Stimulated activated naive CD8-positive, alpha-beta T cell treated with anti-CD3 and anti-CD28 coated beads, Interleukin-15, Interleukin-2, amounts not matched to agents 100 ng/mL and 50 ng/mL, for 24 hours (primary cell): ENCODE data around the gene POU2F3.
"Not testable (repeated sequence)": the region's sequence is repeated elsewhere in the genome, so short reads cannot be mapped to it uniquely, and the experiment has no call there.

Source experiments
- H3K27ac Mint-ChIP-seq: one replicate; pipeline ENCODE4 v1.8.0; 2021; ENCODE audit warnings: mild to moderate bottlenecking, mixed read lengths
- H3K27me3 Mint-ChIP-seq: one replicate; pipeline ENCODE4 v1.8.0; 2021; ENCODE audit warnings: mixed read lengths
- H3K36me3 Mint-ChIP-seq: one replicate; pipeline ENCODE4 v1.8.0; 2021; ENCODE audit warnings: low read depth, mixed read lengths
- H3K4me1 Mint-ChIP-seq: one replicate; pipeline ENCODE4 v1.8.0; 2021; ENCODE audit warnings: low read depth, mixed read lengths
- H3K4me3 Mint-ChIP-seq: one replicate; pipeline ENCODE4 v1.8.0; 2021; ENCODE audit warnings: mild to moderate bottlenecking, mixed read lengths
- H3K9me3 Mint-ChIP-seq: one replicate; pipeline ENCODE4 v1.8.0; 2021; ENCODE audit warnings: mixed read lengths

The POU2F3 gene

GRCh38 chr11:120268686-120269085 is 28.7 kb downstream of the POU2F3 start:
- Mint-ChIP-seq H3K36me3 (no peaks in the 10 kb centered on the region), H3K4me1 (no peaks in the 10 kb centered on the region), H3K27me3 (peaks cover 55% of the 10 kb centered on the region), H3K9me3 (no peaks in the 10 kb centered on the region), H3K27ac (no peak overlapping the region), H3K4me3 (no peak overlapping the region)

DNA sequence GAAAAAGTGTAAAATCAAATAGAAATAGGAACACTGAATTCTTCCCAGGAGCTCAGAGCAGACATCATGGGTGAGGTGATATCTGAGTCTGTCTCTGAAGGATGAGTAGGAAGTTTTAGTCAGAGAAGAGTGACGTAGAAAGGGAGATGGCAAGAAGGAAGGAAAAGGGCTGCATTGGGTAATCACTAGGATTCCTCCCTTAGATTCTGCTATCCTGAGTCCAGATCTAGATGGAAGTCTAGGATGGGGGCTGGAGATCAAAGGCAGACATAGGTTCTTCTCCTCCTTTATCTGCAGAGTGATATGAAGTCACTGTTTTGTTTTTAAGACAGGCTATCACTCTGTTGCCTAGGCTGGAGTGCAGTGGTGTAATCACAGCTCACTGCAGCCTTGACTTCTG is 30.4 kb downstream of the POU2F3 start:
- H3K27ac Mint-ChIP-seq, result no peak overlapping the region
- H3K9me3 Mint-ChIP-seq, result no peaks in the 10 kb centered on the region
- H3K4me3 Mint-ChIP-seq, result no peak overlapping the region
- no peaks in the 10 kb centered on the region for H3K4me1 Mint-ChIP-seq
- peaks cover 57% of the 10 kb centered on the region for H3K27me3 Mint-ChIP-seq
- H3K36me3 Mint-ChIP-seq, result no peaks in the 10 kb centered on the region

GRCh38 chr11:120271672-120272071 is 31.7 kb downstream of the POU2F3 start:
- H3K36me3 Mint-ChIP-seq, result no peaks in the 10 kb centered on the region
- no peak overlapping the region for H3K4me3 Mint-ChIP-seq
- peaks cover 44% of the 10 kb centered on the region for H3K27me3 Mint-ChIP-seq
- H3K4me1 Mint-ChIP-seq, result no peaks in the 10 kb centered on the region
- no peaks in the 10 kb centered on the region for H3K9me3 Mint-ChIP-seq
- no peak overlapping the region for H3K27ac Mint-ChIP-seq

DNA sequence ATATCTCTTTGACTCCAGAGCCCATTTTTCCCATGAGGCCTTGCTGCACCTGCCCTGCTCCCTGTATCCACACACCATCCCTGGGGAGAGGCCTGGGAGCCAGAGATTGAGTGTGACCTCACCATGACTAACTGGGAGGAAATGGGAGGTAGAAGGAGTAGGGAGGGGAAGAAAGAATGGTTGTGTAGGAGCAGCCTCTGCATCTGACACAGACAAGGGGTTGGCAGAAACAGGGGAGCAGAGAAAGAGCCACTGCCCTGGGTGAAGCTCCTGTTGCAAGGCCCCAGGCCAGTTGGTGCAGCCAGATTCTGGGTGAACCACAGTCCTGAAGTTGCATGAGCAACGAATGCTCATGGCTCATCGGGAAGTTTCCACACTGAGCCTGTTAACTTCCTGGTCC is 32.4 kb downstream of the POU2F3 start:
- H3K4me1 Mint-ChIP-seq, result no peaks in the 10 kb centered on the region
- no peak overlapping the region for H3K4me3 Mint-ChIP-seq
- no peak overlapping the region for H3K27ac Mint-ChIP-seq
- peaks cover 38% of the 10 kb centered on the region for H3K27me3 Mint-ChIP-seq
- no peaks in the 10 kb centered on the region for H3K9me3 Mint-ChIP-seq
- H3K36me3 Mint-ChIP-seq, result no peaks in the 10 kb centered on the region

DNA sequence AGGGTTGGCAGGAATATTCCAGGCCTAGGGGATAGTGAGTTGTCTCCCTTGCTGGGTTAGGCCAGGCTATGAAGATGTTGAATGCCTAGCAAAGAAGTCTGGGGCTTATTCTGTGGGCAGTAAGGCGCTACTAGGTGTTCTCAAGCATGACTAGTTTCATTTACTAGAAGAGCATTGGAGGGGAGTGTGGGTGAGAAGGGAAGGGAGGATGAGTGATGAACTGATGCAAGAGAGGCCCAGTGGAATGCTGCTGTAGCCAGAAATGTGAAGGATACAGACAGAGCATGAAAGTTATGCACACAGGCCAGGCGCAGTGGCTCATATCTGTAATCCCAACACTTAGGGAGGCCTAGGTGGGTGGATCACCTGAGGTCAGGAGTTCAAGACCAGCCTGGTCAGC is 33.5 kb downstream of the POU2F3 start:
- Mint-ChIP-seq H3K36me3 (no peaks in the 10 kb centered on the region), H3K27ac (no peak overlapping the region), H3K4me1 (no peaks in the 10 kb centered on the region), H3K27me3 (peaks cover 39% of the 10 kb centered on the region), H3K4me3 (no peak overlapping the region), H3K9me3 (no peaks in the 10 kb centered on the region)

- H3K27me3 Mint-ChIP-seq, result peaks cover 38% of the 10 kb centered on the region
- H3K27ac Mint-ChIP-seq, result not testable (repeated sequence)
Observed at GRCh38 chr11:120273956-120274355, 34.0 kb downstream of the POU2F3 start.

DNA sequence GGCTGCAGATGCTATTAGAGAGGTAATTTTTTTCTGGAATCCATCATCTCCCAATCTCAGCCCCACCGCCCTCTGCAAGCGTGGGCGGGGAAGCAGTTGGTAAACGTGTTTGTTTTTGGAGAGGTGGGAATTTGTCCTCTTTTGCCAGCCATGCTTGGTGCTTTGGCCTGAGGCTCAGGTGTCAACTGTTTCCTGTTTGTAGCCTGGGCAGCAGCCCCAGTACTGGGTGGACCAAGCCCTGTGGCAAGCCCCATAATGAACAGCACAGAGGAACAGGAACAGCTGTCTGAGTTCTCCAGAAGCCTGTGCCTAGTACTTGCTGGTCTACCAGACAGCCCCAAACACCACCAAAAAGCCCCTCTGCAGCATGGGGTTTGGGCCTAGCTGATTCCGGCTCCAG is 39.6 kb downstream of the POU2F3 start:
- Mint-ChIP-seq H3K4me3 (no peak overlapping the region), H3K27ac (no peak overlapping the region), H3K27me3 (peaks cover 12% of the 10 kb centered on the region), H3K4me1 (no peaks in the 10 kb centered on the region), H3K36me3 (no peaks in the 10 kb centered on the region), H3K9me3 (no peaks in the 10 kb centered on the region)

More at GRCh38 chr11:120273956-120274355, 34.0 kb downstream of the POU2F3 start:
- not testable (repeated sequence) for H3K36me3 Mint-ChIP-seq, H3K9me3 Mint-ChIP-seq, H3K4me3 Mint-ChIP-seq, H3K4me1 Mint-ChIP-seq

DNA sequence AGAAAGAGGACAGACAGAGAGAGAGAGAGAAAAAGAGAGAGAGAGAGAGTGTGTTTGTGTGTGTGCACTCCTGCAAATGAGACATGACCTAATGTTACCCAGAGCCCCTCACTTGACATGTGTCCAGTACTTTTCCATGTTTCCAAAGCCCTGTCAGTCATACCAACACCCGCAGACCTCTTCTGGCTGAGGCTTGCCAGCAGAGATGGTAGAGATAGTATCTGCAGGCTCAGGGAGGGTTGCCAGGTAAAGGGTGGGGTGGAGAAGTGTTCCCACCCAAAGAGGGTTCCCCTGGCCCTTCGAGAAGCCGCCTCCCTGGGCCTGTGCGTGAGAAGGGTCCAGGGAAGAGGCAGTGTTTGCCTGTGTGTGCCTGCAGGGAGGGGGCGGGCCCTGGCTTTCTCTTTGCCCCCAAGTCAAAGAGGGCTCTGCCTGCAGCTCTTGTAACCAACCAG is 40.7 kb downstream of the POU2F3 start:
- Mint-ChIP-seq H3K27me3 (peaks cover 5% of the 10 kb centered on the region), H3K36me3 (no peaks in the 10 kb centered on the region), H3K9me3 (no peaks in the 10 kb centered on the region), H3K4me3 (no peak overlapping the region), H3K4me1 (no peaks in the 10 kb centered on the region), H3K27ac (no peak overlapping the region)

- Mint-ChIP-seq H3K27me3 (peaks cover 5% of the 10 kb centered on the region), H3K36me3 (no peaks in the 10 kb centered on the region), H3K27ac (no peak overlapping the region), H3K9me3 (no peaks in the 10 kb centered on the region), H3K4me3 (no peak overlapping the region), H3K4me1 (no peaks in the 10 kb centered on the region)
Observed at GRCh38 chr11:120281143-120281795, 41.3 kb downstream of the POU2F3 start.

DNA sequence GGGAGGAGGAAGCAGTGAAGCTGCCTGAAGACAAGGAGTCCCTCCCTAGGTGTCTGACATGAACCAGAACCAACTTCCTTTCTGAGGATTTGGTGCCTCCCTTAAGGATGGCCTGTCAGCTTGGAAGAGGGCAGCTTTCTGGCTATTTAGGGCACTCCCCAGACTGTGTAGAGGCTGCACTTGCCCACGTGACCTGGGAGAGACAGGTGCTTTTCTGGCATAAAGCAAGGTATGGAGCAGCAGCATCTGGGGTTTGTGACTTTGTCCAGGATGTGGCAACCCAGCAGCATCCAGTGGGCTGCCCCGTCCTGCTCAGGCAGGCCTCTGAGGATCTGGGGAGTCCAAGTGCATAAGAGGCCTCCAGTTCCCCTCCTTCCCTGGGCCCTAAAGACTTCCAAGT is 43.2 kb downstream of the POU2F3 start:
- Mint-ChIP-seq H3K27ac (no peak overlapping the region), H3K4me3 (no peak overlapping the region), H3K4me1 (no peaks in the 10 kb centered on the region)

GRCh38 chr11:120284272-120284671 is 44.3 kb downstream of the POU2F3 start:
- Mint-ChIP-seq H3K4me1 (no peaks in the 10 kb centered on the region), H3K27ac (no peak overlapping the region), H3K9me3 (no peaks in the 10 kb centered on the region), H3K27me3 (peaks cover 18% of the 10 kb centered on the region), H3K4me3 (no peak overlapping the region), H3K36me3 (no peaks in the 10 kb centered on the region)

More for the DNA sequence above, 43.2 kb downstream of the POU2F3 start:
- Mint-ChIP-seq H3K36me3 (no peaks in the 10 kb centered on the region), H3K9me3 (no peaks in the 10 kb centered on the region), H3K27me3 (peaks cover 12% of the 10 kb centered on the region)

DNA sequence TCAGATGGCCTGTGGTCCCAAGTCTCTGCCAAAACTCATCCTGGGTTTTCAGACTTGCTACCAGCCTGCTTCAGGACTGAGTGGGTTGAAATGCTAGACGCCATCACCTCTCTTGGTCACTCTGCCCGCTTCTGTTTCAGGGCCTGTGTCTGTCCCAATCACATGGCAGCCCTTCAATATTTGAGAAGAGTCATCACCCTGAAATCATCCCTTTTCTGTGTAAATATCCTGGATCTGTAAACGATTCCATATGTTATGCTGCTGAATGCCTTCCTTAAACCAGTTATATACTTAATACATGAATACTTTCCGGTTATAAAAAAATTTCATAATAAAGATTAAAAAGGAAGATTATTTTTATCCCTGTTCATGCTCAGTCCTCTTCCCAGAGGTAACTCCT is 45.3 kb downstream of the POU2F3 start:
- Mint-ChIP-seq H3K9me3 (no peaks in the 10 kb centered on the region), H3K4me1 (no peaks in the 10 kb centered on the region), H3K36me3 (no peaks in the 10 kb centered on the region), H3K27ac (no peak overlapping the region), H3K27me3 (peaks cover 25% of the 10 kb centered on the region), H3K4me3 (no peak overlapping the region)

- Mint-ChIP-seq H3K4me3 (no peak overlapping the region), H3K9me3 (no peaks in the 10 kb centered on the region), H3K27me3 (peaks cover 40% of the 10 kb centered on the region), H3K4me1 (no peaks in the 10 kb centered on the region), H3K27ac (no peak overlapping the region), H3K36me3 (no peaks in the 10 kb centered on the region)
Observed at GRCh38 chr11:120288021-120288420, 48.1 kb downstream of the POU2F3 start.

GRCh38 chr11:120289426-120289825 is 49.5 kb downstream of the POU2F3 start:
- Mint-ChIP-seq H3K4me1 (no peaks in the 10 kb centered on the region), H3K27me3 (peaks cover 54% of the 10 kb centered on the region)

GRCh38 chr11:120290956-120291355 is 51.0 kb downstream of the POU2F3 start:
- no peaks in the 10 kb centered on the region for H3K36me3 Mint-ChIP-seq
- no peaks in the 10 kb centered on the region for H3K9me3 Mint-ChIP-seq
- H3K27me3 Mint-ChIP-seq, result peaks cover 62% of the 10 kb centered on the region
- no peak overlapping the region for H3K4me3 Mint-ChIP-seq
- no peaks in the 10 kb centered on the region for H3K4me1 Mint-ChIP-seq
- H3K27ac Mint-ChIP-seq, result no peak overlapping the region

More at GRCh38 chr11:120289426-120289825, 49.5 kb downstream of the POU2F3 start:
- no peak overlapping the region for H3K27ac Mint-ChIP-seq
- no peaks in the 10 kb centered on the region for H3K36me3 Mint-ChIP-seq
- H3K4me3 Mint-ChIP-seq, result no peak overlapping the region
- no peaks in the 10 kb centered on the region for H3K9me3 Mint-ChIP-seq
